A673 (cell line): Measurements from ENCODE around the gene ASAP3.

Experiments
- EZH2 ChIP-seq: fragments of 200-600 bp; sonication (generic); IDR thresholded peaks from 2 replicates; pipeline ENCODE4 v1.6.1; 2017; ENCODE audit warnings: borderline replicate concordance, low read depth, mild to moderate bottlenecking, mixed read lengths, antibody characterized with exemption, low read length; ENCODE audit not compliant: poor library complexity, severe bottlenecking
- TF ChIP-seq, protein P1 (sequence below): fragments of 300-800, 200-600 bp; sonication (generic); conservative IDR thresholded peaks from 2 replicates; pipeline ENCODE4 v1.5.1; 2017; ENCODE audit warnings: low read depth, mild to moderate bottlenecking, antibody characterized with exemption, low read length, moderate library complexity, mixed read lengths

DNA sequence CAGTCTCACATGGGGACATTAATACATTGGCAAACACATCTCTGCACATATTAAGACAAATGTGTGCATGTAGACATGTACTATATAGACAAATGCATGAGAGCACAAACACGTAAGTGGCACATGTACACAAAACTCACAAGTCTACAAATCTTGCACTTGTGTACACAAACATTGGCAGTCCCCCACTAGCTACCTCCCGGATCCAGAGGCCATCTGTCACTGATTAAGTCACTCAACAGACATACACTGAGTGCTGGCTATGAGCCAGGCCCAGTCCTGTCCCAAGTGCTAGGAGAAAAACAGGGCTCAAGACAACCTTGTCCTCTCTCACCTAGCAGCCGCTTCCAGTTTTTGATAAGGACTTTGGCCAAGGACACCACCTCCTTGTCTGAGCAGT, 66.4 kb downstream of the ASAP3 start:
- TF ChIP-seq, protein P1, sequence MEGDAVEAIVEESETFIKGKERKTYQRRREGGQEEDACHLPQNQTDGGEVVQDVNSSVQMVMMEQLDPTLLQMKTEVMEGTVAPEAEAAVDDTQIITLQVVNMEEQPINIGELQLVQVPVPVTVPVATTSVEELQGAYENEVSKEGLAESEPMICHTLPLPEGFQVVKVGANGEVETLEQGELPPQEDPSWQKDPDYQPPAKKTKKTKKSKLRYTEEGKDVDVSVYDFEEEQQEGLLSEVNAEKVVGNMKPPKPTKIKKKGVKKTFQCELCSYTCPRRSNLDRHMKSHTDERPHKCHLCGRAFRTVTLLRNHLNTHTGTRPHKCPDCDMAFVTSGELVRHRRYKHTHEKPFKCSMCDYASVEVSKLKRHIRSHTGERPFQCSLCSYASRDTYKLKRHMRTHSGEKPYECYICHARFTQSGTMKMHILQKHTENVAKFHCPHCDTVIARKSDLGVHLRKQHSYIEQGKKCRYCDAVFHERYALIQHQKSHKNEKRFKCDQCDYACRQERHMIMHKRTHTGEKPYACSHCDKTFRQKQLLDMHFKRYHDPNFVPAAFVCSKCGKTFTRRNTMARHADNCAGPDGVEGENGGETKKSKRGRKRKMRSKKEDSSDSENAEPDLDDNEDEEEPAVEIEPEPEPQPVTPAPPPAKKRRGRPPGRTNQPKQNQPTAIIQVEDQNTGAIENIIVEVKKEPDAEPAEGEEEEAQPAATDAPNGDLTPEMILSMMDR: no peak
- no peak for TF ChIP-seq EZH2
